ENCODE results near the gene RHOV. TPM values are rescaled to one million over a fixed set of nuclear protein-coding genes. Genes with fewer than 3 reads are reported as not detected.

The RHOV gene
- total and polyA plus RNA-seq, 10 of the 15 experiments (the other 5 are each of a cell fraction or from before 2014, with no cell fraction given): 0.24 to 39.3 (median 9.3) TPM

GRCh38 chr15:40826423-40827075 lies 47.5 kb downstream of the RHOV start:
- DNase-seq (ENCODE audit: low read depth, low spot score): no peak
- Histone ChIP-seq H3K4me1 (ENCODE audit: control insufficient read depth, insufficient read depth, low read length) (no peaks in the 10 kb centered on the region), H3K4me3 (no peak overlapping the region), H3K9ac (ENCODE audit: control insufficient read depth, insufficient read depth, low read length) (no peak overlapping the region), H3K27me3 (replicated peaks in 1 of 2; ENCODE audit: control insufficient read depth in 2 of 2, insufficient read depth in 2 of 2, low read length in 1 of 2) (no peaks in the 10 kb centered on the region; a peak in 1 of 4 replicates), H3K79me2 (ENCODE audit: control insufficient read depth, insufficient read depth, low read length) (no peaks in the 10 kb centered on the region), H3K9me3 (replicated peaks; ENCODE audit: control insufficient read depth, insufficient read depth, low read length) (no peaks in the 10 kb centered on the region), H3K27ac (ENCODE audit: control insufficient read depth, insufficient read depth) (no peak overlapping the region), H2AFZ (ENCODE audit: control insufficient read depth, low read depth, low read length) (no peak overlapping the region), H3K36me3 (ENCODE audit: control insufficient read depth in 2 of 2, insufficient read depth in 2 of 2, low read length in 1 of 2) (no peaks in the 10 kb centered on the region), H3K4me2 (ENCODE audit: control insufficient read depth, insufficient read depth) (no peak overlapping the region), H4K20me1 (ENCODE audit: control insufficient read depth, insufficient read depth) (no peaks in the 10 kb centered on the region)
- in situ Hi-C loops (cut with MboI): no loop called here
- CTCF ChIA-PET: no interaction called here
- SMC1A ChIA-PET (ENCODE audit: uncharacterized antibody, unreplicated experiment): no interaction called here
- intact Hi-C loops (cut with micrococcal nuclease; ENCODE audit: unreplicated experiment): no loop called here
- no TSS peak for BruUV-seq (replicated peaks)
- RAD21 ChIA-PET (ENCODE audit: unreplicated experiment): no interaction called here
- FAIRE-seq: no peak
- no peak for TF ChIP-seq CBX3 (IDR thresholded peaks at IDR 0.05; ENCODE audit: borderline replicate concordance, low read depth)
- TF ChIP-seq HCFC1 (IDR thresholded peaks at IDR 0.05; ENCODE audit: low read length): no peak
- TF ChIP-seq EZH2 (IDR thresholded peaks at IDR 0.05; ENCODE audit: borderline replicate concordance, control insufficient read depth, low read depth, low read length): no peak
- TF ChIP-seq SIN3A (IDR thresholded peaks at IDR 0.05; ENCODE audit: low read depth, low read length): no peak
- no peak for TF ChIP-seq ZBTB4 (CRISPR knock-in tag; IDR thresholded peaks at IDR 0.05)
- TF ChIP-seq E2F4 (IDR thresholded peaks at IDR 0.05; ENCODE audit: low read depth, low read length): no peak
- TF ChIP-seq MXI1 (IDR thresholded peaks at IDR 0.05; ENCODE audit: low read depth, low read length): no peak
- TF ChIP-seq WRNIP1 (IDR thresholded peaks at IDR 0.05; ENCODE audit: borderline replicate concordance, low read depth, low read length): no peak
- TF ChIP-seq PML (IDR thresholded peaks at IDR 0.05; ENCODE audit: low read length): no peak
- no peak for TF ChIP-seq NFYA (IDR thresholded peaks at IDR 0.05; ENCODE audit: borderline replicate concordance, low read depth, low read length)
- no peak for TF ChIP-seq SMAD5 (IDR thresholded peaks at IDR 0.05; ENCODE audit: low read depth)
- TF ChIP-seq ETV6 (conservative IDR thresholded peaks at IDR 0.05 in 1 of 2, IDR thresholded peaks at IDR 0.05 in 1 of 2; ENCODE audit: borderline replicate concordance in 1 of 2, low read depth in 1 of 2): no peak
- TF ChIP-seq GATAD2B (conservative IDR thresholded peaks at IDR 0.05; ENCODE audit: low read depth): no peak
- TF ChIP-seq ATF7 (IDR thresholded peaks at IDR 0.05; ENCODE audit: low read depth): no peak
- TF ChIP-seq CREB1 (IDR thresholded peaks at IDR 0.05; ENCODE audit: low read depth): no peak
- TF ChIP-seq MYB (IDR thresholded peaks at IDR 0.05; ENCODE audit: borderline replicate concordance, low read depth, low read length): no peak
- no peak for TF ChIP-seq RELB (IDR thresholded peaks at IDR 0.05; ENCODE audit: low read depth)
- no peak for ATAC-seq
- WGBS (ENCODE audit: insufficient coverage, insufficient replicate concordance, low lambda C conversion rate, missing lambda C conversion rate): 42% methylated on average over 4 of the region's 4 CpGs
- POLR2A ChIA-PET: interaction anchor here (1.1 kb wide), 1 partner anchor 19 kb away, joined by 3 read pairs; the partner anchor contains the start of gene DNAJC17
